Gastrocnemius medialis (tissue), 4 donors: ENCODE measurements around the gene COL1A1. TPM values are rescaled to one million over a fixed set of nuclear protein-coding genes. Genes with fewer than 3 reads are reported as not detected.
A peak's percentile ranks its signal among the peaks of the same experiment; 100 is the strongest.

Experiments used
- ATAC-seq, 2 donors: fragments of 150-250 bp; one replicate each; pipeline ENCODE4 v1.9.1; 2016
- DNase-seq, 2 donors: peaks; one replicate each; pipeline ENCODE4 v3.0.0-alpha.2; 2019
- H3K27ac ChIP-seq, 4 donors: fragments of 200-600 bp; sonication (generic); 1 replicate in 1 of 4; 2 replicates in 3 of 4; pipeline ENCODE4 v1.5.1; 2016 to 2018; ENCODE audit warnings: mild to moderate bottlenecking in 2 of 4, moderate library complexity in 1 of 4
- H3K27me3 ChIP-seq, 3 donors: fragments of 200-600 bp; sonication (generic) in 2 of 3; 1 replicate in 1 of 3; 2 replicates in 2 of 3; pipeline versions ENCODE4 v1.5.1 to v1.6.0; 2016 to 2019; ENCODE audit warnings: mild to moderate bottlenecking in 1 of 3, moderate library complexity in 1 of 3
- H3K36me3 ChIP-seq, 2 donors: fragments of 200-600 bp; sonication (generic) in 1 of 2; one replicate each; pipeline ENCODE4 v1.5.1; 2017 to 2018
- H3K4me1 ChIP-seq, 2 donors: fragments of 200-600 bp; sonication (generic) in 1 of 2; one replicate each; pipeline ENCODE4 v1.5.1; 2016 to 2017; ENCODE audit warnings: mild to moderate bottlenecking in 2 of 2
- H3K4me3 ChIP-seq, 4 donors: fragments of 200-600 bp; sonication (generic) in 3 of 4; 1 replicate in 1 of 4; 2 replicates in 3 of 4; pipeline ENCODE4 v1.5.1; 2016 to 2019; ENCODE audit warnings: mild to moderate bottlenecking in 2 of 4
- H3K9me3 ChIP-seq, 3 donors: fragments of 200-600 bp; sonication (generic) in 2 of 3; 1 replicate in 1 of 3; 2 replicates in 2 of 3; pipeline ENCODE4 v1.5.1; 2016 to 2019
- CTCF ChIP-seq, 5 experiments: fragments of 450-650 bp in 3 of 5; fragments of 200-600 bp in 2 of 5; sonication (generic) in 2 of 5; IDR thresholded peaks in 4 of 5; conservative IDR thresholded peaks in 1 of 5; 1 replicate in 4 of 5; 2 replicates in 1 of 5; pipeline ENCODE4 v1.5.1; 2016 to 2019; ENCODE audit warnings: antibody characterized with exemption in 5 of 5, mild to moderate bottlenecking in 3 of 5, moderate library complexity in 3 of 5
- POLR2A ChIP-seq, 2 donors: fragments of 450-650 bp; IDR thresholded peaks; one replicate each; pipeline ENCODE4 v1.6.1; 2017; ENCODE audit warnings: antibody characterized with exemption in 2 of 2, mild to moderate bottlenecking in 2 of 2, moderate library complexity in 2 of 2
- in situ Hi-C, 4 donors: fragments of 200-750 bp; cut with MboI; loops; one replicate each; pipeline versions ENCODE4 v1.15.0 to v1.8.0; 2017; ENCODE audit warnings: low sequenced_read_pairs in 4 of 4
- intact Hi-C: fragments of 100-400 bp; cut with DNase I; formaldehyde crosslinking; loops from one replicate; pipeline ENCODE4 v1.15.1; 2023; ENCODE audit warnings: low total_unique reads
- total RNA-seq, 4 donors: library from RNA; depleted of rRNA; stranded (reverse); fragments of >200 nt; gene quantifications; one replicate each; pipeline versions ENCODE4 v1.1.0 to v1.2.3, GENCODE V29; 2016

The COL1A1 gene
- total RNA-seq, 4 donors from 2014 or later: 1.7 to 9.5 (median 5.1) TPM

DNA sequence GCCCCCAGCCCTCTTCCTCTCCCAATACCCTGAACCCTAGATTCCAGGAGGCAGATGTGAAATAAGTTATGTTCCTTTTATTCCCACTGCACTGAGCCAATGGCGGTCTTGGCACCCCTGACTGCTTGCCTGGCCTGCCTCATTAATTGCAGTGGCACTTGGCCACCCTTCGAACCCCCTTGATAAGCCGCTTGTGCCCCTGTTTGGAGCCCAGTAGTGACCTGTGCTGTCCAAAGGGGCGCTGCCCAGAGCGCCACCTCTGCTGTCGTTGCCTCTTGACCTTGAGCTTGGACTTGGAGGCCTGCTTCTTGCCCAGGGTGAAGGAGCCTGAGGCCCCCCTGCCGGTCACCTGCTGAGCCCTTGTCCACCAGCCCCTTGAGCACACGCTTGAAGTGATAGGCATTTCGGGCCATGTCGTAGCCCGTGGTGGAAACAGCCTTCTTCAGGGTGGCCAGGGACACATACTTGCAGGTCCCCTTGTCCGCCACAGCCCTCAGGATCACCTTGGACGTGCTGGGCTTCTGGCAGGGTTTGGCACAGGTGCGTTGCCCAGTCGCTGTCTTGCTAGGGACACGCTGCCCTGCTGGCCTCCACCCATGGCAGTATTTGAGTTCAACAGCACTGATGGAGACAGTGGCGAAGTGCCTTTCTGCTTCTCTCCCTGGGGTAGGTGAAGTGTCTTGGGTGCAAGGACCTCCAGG is 29.9 kb downstream of the COL1A1 start:
- Histone ChIP-seq H3K4me3 (no peak overlapping the region), H3K4me1 (peaks cover 65 to 67% of the 10 kb centered on the region in 2 donors), H3K27ac (peak overlapping the region; percentile 98 to 100 (median 99)), H3K36me3 (peaks cover 0 to 34% of the 10 kb centered on the region in 2 donors), H3K9me3 (no peaks in the 10 kb centered on the region), H3K27me3 (no peaks in the 10 kb centered on the region)
- no peak for TF ChIP-seq CTCF (IDR thresholded peaks at IDR 0.05 in 4 of 5, conservative IDR thresholded peaks at IDR 0.05 in 1 of 5)
- TF ChIP-seq POLR2A (IDR thresholded peaks at IDR 0.05): no peak
- in situ Hi-C loops (loop anchor here in 1 of 4 donors (5.0 kb wide), 1 partner anchor 79 kb away; no protein-coding TSS in a partner anchor), intact Hi-C loops (no loop called here)
- peak in 1 of 2 donors; percentile 16 for ATAC-seq
- peak in 1 of 2 donors; percentile 64 for DNase-seq

DNA sequence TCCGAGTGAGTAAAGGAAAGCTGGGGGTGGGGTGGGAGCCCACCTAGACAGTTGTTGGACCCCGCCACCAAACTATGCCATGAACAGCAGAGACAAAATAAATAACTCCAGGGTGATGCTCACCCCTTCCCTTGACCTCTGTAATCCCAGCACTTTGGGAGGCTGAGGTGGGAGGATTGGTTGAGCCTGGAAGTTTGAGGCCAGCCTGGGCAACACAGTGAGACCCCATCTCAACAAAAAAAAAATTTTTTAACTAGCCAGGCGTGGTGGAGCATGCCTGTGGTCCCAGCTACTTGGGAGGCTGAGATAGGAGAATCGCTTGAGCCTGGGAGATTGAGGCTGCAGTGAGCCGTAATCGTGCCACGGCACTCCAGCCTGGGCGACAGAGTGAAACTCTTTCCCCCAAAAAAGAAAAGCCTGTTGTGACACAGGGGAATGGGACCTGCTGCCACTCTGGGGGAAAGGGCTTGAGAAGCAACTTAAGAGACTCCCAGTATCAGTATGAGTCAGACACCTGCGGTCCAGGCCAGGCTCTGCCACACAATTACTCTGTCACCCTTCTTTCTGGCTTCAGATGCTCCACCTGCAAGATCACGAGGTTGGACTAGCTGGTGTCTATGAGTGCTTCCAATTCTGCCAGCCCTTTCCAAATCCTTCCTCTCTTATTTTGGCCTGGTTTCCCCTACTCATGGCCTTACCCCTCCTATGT is 30.6 kb downstream of the COL1A1 start:
- intact Hi-C loops: no loop called here
- in situ Hi-C loops: loop anchor here in 1 of 4 donors (5.0 kb wide), 1 partner anchor 79 kb away; no protein-coding TSS in a partner anchor
- TF ChIP-seq CTCF (IDR thresholded peaks at IDR 0.05 in 4 of 5, conservative IDR thresholded peaks at IDR 0.05 in 1 of 5) (no peak), POLR2A (IDR thresholded peaks at IDR 0.05) (peak; percentile 23 to 42)
- ATAC-seq: peak; percentile 83 to 91
- H3K4me3 ChIP-seq: no peak overlapping the region
- peaks cover 0 to 31% of the 10 kb centered on the region in 2 donors for H3K36me3 ChIP-seq
- no peaks in the 10 kb centered on the region for H3K9me3 ChIP-seq
- H3K27ac ChIP-seq: peak overlapping the region; percentile 98 to 100 (median 99)
- peak; percentile 84 to 90 for DNase-seq
- H3K27me3 ChIP-seq: no peaks in the 10 kb centered on the region
- peaks cover 59 to 61% of the 10 kb centered on the region in 2 donors for H3K4me1 ChIP-seq

DNA sequence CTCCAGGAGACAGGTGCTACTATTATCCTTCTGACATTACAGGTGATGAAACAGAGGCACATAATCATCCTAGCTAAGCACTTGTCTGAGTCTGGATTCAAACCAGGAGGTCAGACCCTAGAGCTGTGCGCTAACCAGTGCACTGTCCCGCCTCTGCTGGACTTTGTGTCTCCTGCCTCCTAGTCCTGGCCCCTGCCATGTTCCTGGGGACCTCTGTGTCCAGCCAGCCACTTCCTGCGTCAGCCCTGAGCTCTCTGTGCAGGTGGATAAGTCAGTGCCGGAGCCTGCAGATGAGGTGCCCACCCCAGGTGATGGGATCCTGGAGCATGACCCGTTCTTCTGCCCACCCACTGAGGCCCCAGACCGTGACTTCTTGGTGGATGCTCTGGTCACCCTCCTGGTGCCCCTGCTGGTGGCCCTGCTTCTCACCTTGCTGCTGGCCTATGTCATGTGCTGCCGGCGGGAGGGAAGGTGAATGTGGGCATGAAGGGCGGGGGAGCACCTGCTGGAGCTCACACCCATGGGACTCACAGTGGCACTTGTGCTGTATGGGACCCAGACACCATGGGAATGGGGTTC is 31.5 kb downstream of the COL1A1 start:
- Histone ChIP-seq H3K4me3 (no peak overlapping the region), H3K27ac (peak overlapping the region; percentile 98 to 100 (median 99)), H3K36me3 (peaks cover 0 to 22% of the 10 kb centered on the region in 2 donors), H3K27me3 (no peaks in the 10 kb centered on the region), H3K4me1 (peaks cover 62 to 69% of the 10 kb centered on the region in 2 donors), H3K9me3 (no peaks in the 10 kb centered on the region)
- in situ Hi-C loops (loop anchor here in 1 of 4 donors (5.0 kb wide), 1 partner anchor 78 kb away; no protein-coding TSS in a partner anchor), intact Hi-C loops (loop anchor here (5.0 to 10.0 kb wide), 2 partner anchors 38 to 695 kb away; partner anchors contain the start of genes SAMD14 and TOB1)
- DNase-seq (no peak), ATAC-seq (no peak)
- TF ChIP-seq POLR2A (IDR thresholded peaks at IDR 0.05) (no peak), CTCF (IDR thresholded peaks at IDR 0.05 in 4 of 5, conservative IDR thresholded peaks at IDR 0.05 in 1 of 5) (no peak)

DNA sequence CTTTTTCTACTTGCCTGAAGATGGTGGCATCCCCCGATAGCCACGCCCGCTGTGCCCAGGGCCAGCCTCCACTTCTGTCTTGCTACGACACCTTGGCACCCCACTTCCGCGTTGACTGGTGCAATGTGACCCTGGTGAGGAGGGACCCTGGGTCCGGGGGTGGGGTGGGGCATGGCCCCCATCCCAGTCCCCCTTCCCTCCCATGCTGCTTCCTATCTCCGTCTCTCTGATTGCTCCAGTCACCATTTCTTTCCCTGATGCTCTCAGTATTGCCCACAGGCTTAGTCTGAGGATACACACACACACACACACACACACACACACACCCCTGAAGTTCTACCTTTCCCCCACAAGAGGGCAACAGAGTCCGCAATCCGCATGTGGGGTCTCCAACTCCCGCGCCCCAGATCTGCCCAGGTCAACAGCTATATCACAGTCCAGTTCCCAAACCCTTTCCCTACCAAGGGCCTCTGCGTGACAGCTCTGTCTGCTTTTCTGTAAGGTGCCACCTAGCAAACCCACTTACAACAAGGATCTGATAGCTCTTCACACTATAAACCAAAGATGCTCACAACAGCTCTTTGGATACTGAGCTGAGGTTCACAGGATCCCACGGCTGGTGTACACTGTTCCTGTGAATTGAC is 32.2 kb downstream of the COL1A1 start:
- Histone ChIP-seq H3K4me1 (peaks cover 70 to 76% of the 10 kb centered on the region in 2 donors), H3K9me3 (no peaks in the 10 kb centered on the region), H3K36me3 (peaks cover 0 to 20% of the 10 kb centered on the region in 2 donors), H3K27me3 (no peaks in the 10 kb centered on the region), H3K4me3 (no peak overlapping the region), H3K27ac (peak overlapping the region; percentile 98 to 100 (median 99))
- no peak for ATAC-seq
- in situ Hi-C loops (no loop called here), intact Hi-C loops (loop anchor here (5.0 to 10.0 kb wide), 2 partner anchors 37 to 696 kb away; partner anchors contain the start of genes SAMD14 and TOB1)
- DNase-seq: no peak
- TF ChIP-seq CTCF (IDR thresholded peaks at IDR 0.05 in 4 of 5, conservative IDR thresholded peaks at IDR 0.05 in 1 of 5) (peak; percentile 57 to 91 (median 80)), POLR2A (IDR thresholded peaks at IDR 0.05) (peak in 1 of 2 donors; percentile 4)
